Measurements from ENCODE around the gene RRP9. TPM values are rescaled to one million over a fixed set of nuclear protein-coding genes. Genes with fewer than 3 reads are reported as not detected.
A peak's percentile ranks its signal among the peaks of the same experiment; 100 is the strongest.

RRP9 gene
- total RNA-seq, 1 experiment from 2014 or later: 78.5 TPM

DNA sequence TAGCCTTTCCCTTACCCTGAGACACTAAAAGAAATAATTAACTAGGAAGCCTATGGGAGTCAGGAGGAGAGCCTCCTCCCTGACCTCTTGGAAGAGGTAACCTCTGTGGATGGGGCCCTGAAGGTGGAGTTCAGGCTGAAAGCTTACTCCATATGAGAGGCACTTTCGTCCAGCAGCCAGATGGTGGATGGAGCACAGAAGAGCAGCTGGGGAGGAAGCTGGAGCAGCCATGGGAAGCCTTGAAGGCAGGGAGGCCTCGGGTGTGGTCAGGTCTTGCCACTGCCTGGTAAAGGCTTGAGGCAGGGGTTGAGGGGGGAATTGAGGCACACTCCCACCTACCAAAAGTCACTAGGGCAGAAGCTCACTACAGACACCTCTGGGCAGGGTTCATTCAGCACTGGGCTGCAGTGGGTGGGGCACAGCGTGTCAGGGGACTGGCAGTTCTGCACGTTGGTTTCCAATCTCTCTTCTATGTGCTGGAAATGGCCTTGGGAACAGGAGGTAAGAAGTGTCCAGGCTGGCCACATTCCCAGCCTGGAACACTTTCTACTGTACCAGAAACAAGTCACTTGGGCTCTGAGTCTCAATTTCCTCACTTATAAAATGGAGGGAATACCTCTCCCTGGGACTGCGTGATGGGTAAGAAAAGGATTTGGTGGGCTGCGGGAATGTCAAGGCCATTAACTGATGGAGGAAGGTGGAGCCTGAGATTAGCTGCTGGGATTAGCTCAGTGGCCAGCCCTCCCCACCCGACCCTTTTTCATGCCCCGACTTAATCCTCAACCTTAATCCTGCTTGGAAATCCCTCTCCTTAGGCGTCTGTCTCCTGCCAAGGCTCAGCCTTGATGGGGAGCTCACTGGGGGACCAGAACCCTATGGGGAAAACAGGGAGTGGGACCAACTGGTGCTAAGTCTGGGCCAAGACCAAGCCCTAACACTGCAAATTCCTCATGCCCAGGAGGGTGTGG is 20.2 kb upstream of the RRP9 start:
- Histone ChIP-seq H3K27me3 (no peaks in the 10 kb centered on the region), H3K36me3 (no peaks in the 10 kb centered on the region), H3K4me3 (no peak overlapping the region), H3K9me3 (no peaks in the 10 kb centered on the region)
- no peak for DNase-seq

DNA sequence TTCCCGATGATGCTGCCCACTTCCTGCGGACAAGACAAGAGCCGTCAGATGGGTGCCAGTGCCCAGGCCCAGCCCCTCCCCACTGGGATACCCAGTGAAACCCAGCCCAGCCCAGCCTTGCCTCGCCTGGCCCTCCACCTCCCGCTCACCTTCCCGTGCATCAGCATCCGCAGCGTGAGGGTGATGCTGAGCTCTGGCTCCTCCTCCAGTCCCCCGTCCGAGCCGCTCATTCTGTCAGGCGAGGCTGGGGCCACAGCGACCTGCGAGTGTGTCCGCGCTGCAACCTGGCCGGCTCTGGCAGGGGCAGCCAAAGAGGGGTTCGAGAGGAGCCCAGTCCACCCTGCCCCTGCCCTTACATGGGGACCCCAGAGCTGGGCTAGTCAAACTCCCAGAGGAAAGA is 19.3 kb upstream of the RRP9 start:
- H3K36me3 ChIP-seq: no peaks in the 10 kb centered on the region
- H3K27me3 ChIP-seq: no peaks in the 10 kb centered on the region
- H3K4me3 ChIP-seq: no peak overlapping the region
- H3K9me3 ChIP-seq: no peaks in the 10 kb centered on the region
- no peak for DNase-seq

DNA sequence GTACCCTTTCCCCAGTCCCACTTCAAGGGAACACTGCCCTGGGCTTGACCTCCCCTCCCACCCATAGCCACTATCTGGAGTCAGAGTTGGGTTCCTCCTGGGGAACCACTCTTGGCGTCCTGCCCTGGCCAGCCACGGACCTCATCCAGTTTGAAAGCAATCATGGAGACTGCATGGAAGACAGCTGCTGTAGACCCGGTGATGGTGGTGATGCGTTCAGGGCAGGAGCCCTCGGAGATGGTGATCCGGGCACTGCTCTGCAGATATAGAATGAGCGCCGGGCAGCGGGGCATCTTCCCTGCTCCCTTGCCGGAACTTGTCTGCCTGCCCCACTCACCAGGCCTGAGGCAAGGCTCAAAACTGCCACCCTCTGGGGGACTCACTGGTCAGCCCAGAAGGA is 18.7 kb upstream of the RRP9 start:
- Histone ChIP-seq H3K27me3 (no peaks in the 10 kb centered on the region), H3K9me3 (no peaks in the 10 kb centered on the region), H3K36me3 (no peaks in the 10 kb centered on the region), H3K4me3 (no peak overlapping the region)
- no peak for DNase-seq

DNA sequence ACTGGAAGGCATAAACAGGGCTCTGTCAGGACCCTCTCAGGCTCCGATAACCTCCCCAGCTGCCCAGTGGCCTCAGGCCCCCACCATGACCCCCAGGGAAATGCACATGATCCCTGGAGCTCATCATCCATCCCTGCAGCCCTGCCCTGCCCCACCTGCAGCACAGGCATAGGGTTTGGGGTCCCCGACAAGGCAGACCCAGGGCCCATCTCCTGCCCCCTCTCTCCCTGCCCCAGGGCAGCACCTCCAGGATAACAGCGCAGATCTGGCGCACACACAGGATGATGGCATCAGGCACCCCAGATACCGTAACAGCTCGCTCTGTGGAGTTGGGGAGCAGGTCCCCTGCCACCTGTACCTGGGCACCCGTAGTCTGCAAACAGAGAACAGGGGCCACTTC is 17.9 kb upstream of the RRP9 start:
- DNase-seq: no peak
- Histone ChIP-seq H3K36me3 (no peaks in the 10 kb centered on the region), H3K27me3 (no peaks in the 10 kb centered on the region), H3K9me3 (no peaks in the 10 kb centered on the region), H3K4me3 (no peak overlapping the region)

DNA sequence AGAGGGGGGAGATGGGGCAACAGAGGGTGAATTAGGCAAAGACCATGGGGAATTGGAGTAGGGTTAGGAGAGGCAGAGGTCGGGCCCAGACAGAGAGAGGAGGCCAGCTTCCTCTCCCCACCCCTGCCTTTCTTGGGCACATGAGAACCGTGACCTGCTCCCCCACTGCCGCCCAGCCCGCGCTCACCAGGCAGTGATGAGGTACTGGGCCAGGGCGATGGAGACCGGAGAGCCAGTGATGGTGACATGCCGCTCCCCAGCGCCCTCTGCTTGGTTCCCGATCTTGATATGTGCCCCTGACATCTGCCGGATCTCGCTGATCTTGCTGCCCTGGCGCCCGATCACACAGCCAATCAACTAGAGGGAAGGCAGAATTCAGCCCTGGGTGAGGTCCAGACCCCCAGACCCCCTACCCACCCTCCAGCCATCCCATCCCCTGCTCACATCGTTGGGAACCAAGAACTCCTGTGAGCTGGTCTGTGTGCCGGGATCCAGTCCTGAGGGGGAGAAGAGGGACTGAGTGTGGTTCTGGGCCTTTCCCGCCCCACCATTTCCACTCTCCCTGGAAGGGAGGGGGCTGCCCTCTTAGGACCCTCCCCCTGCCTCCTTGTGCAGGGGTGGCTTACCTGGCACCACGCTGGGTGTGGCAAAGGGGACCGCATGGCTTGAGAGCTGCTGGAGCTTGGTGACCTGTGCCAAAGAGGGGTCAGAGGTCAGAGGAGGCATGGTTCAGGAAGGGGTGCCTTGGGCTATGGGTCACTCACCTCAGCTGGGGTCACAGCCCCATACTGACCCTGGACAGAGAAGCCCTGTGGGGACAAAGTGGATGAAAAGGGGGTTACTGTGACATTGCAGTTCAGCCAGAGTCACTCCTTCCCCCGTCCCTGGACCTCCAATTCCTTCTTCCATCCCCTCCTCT is 17.2 kb upstream of the RRP9 start:
- H3K27me3 ChIP-seq: no peaks in the 10 kb centered on the region
- H3K36me3 ChIP-seq: no peaks in the 10 kb centered on the region
- DNase-seq: no peak
- H3K4me3 ChIP-seq: no peak overlapping the region
- H3K9me3 ChIP-seq: no peaks in the 10 kb centered on the region

DNA sequence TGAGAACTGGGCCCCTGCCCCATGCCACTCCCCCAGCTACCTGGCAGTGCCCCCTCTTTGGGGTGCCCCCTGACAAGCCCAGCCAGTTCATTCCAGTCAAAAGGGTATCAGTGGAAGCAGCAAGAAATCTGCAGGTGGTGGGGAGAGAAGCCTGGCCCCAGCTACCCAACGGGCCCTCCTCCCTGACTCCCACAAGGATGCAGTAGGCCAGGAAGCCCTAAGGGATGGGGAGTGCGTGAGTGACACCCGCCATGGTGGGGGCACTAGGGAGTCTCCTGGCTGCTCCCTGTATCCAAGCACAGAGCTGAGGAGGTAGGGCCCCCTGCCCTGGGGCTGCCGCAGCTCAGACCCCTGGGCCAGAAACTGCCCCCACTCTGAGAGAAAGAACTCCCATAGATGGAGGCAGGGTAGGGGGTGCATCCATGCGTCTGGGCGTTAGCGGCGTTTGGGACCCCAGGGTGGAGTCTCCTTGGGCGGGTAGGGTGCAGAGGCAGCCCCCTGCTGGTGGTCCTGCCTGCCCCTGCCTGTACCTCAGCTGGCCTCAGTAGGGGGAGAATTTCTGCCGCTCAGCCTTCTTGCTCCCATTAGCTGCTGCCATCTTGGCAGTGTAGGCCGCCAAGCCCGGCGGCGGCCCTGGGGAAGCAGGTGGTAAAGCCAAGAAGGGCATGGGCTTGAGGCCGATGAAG is 16.0 kb upstream of the RRP9 start:
- H3K4me3 ChIP-seq: no peak overlapping the region
- no peaks in the 10 kb centered on the region for H3K36me3 ChIP-seq
- H3K9me3 ChIP-seq: no peaks in the 10 kb centered on the region
- no peaks in the 10 kb centered on the region for H3K27me3 ChIP-seq
- no peak for DNase-seq

DNA sequence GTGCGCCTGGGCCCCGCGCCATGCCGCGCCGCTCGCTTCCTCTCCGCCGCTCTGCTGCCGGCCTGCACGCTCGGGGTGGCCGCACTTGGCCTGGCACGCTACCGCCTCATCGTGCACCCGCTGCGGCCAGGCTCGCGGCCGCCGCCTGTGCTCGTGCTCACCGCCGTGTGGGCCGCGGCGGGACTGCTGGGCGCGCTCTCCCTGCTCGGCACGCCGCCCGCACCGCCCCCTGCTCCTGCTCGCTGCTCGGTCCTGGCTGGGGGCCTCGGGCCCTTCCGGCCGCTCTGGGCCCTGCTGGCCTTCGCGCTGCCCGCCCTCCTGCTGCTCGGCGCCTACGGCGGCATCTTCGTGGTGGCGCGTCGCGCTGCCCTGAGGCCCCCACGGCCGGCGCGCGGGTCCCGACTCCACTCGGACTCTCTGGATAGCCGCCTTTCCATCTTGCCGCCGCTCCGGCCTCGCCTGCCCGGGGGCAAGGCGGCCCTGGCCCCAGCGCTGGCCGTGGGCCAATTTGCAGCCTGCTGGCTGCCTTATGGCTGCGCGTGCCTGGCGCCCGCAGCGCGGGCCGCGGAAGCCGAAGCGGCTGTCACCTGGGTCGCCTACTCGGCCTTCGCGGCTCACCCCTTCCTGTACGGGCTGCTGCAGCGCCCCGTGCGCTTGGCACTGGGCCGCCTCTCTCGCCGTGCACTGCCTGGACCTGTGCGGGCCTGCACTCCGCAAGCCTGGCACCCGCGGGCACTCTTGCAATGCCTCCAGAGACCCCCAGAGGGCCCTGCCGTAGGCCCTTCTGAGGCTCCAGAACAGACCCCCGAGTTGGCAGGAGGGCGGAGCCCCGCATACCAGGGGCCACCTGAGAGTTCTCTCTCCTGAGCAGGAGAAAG is 14.4 kb upstream of the RRP9 start:
- no peaks in the 10 kb centered on the region for H3K36me3 ChIP-seq
- H3K9me3 ChIP-seq: no peaks in the 10 kb centered on the region
- H3K27me3 ChIP-seq: no peaks in the 10 kb centered on the region
- DNase-seq: no peak
- no peak overlapping the region for H3K4me3 ChIP-seq

DNA sequence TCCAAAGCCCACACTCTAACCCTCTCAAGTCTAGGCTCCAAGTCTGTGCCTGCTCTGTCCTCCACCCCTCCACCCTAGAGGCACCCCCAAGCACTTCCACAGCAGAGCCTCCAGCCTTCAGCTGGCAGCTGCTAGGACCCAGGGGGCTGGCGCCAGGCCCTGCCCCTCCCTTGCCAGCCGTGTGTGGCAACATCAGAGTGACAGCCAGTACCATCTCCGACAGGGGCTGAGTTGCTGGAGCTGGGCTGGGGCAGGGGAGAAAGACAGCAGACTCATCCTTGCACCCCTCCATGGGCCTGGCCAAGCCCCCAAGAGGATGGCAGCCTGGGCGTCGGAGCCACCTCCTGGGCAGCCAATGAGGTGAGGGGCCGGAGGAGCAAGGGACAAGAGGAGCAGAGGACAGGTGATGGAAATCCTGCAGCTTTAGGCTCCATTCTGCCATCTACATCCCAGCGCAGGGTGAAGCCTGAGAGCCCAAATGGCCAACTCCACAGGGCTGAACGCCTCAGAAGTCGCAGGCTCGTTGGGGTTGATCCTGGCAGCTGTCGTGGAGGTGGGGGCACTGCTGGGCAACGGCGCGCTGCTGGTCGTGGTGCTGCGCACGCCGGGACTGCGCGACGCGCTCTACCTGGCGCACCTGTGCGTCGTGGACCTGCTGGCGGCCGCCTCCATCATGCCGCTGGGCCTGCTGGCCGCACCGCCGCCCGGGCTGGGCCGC is 13.6 kb upstream of the RRP9 start, which contains the start of gene GPR62:
Gene GPR62, plus strand, starts transcription at position 207 of the 718 bp plus-strand sequence. Its CDS starts 272 bp downstream, at position 479.
- H3K9me3 ChIP-seq: no peaks in the 10 kb centered on the region
- no peaks in the 10 kb centered on the region for H3K27me3 ChIP-seq
- no peak within 1 kb of the TSS for H3K4me3 ChIP-seq
- no peaks in the 10 kb centered on the region for H3K36me3 ChIP-seq
- DNase-seq: no peak

DNA sequence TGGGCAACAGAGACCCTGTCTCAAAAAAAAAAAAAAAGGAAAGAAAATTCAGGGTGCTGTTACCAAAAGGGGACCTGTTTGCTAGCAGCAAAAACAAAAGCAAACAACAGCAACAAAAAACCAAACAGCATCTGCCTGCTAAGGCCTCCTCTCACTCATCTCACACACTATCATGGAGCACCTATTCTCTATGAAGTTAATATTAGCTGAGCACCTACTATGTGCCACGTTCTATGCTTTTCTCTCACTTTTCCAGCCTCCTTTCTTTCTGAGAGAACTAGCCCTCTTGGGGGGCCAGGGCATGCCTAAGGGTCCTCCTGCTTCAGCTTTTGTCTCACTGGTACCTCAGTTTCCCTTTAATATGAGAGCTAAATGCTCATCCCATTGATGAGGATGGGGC is 13.0 kb upstream of the RRP9 start:
- no peak overlapping the region for H3K4me3 ChIP-seq
- no peaks in the 10 kb centered on the region for H3K36me3 ChIP-seq
- H3K9me3 ChIP-seq: no peaks in the 10 kb centered on the region
- DNase-seq: no peak
- H3K27me3 ChIP-seq: no peaks in the 10 kb centered on the region

DNA sequence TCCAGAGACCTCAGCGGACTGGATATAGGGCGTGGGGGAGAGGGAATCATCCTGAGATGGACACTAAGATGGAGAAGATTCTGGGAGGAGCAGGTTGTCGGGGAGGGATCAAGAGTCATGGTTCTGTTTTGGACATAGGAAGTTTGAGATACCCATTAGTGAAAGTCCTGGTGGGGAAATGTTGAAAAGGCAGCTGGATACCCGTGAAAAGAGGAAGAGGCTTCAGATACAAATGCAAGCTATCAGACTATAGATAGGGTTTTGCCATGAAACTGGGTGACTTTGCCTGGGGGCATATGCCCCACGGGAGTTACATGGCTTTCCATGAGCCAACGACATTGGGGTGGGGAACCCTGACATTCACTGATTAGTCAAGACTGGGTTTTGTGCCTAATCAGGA is 12.4 kb upstream of the RRP9 start:
- no peak overlapping the region for H3K4me3 ChIP-seq
- no peaks in the 10 kb centered on the region for H3K9me3 ChIP-seq
- no peaks in the 10 kb centered on the region for H3K27me3 ChIP-seq
- H3K36me3 ChIP-seq: no peaks in the 10 kb centered on the region
- no peak for DNase-seq

DNA sequence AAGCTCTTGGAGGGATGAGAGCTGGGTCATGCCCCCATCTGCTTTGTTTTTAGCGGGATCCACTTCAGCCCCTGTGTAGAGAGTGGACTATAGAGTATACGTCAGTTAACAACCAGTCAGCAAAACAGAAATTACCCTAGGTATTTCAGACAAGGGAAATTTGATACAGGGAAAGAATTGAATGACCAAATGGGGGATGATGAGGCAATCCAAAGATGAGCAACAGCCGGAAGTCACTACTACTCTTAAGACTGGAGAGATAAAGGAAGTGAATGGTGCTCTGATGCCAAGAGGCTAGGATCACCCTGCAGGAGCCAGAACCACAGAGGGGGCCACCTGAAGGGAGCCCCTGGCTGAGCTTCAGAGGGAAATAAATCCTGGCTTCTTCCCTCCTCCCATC is 11.7 kb upstream of the RRP9 start:
- Histone ChIP-seq H3K36me3 (no peaks in the 10 kb centered on the region), H3K27me3 (no peaks in the 10 kb centered on the region), H3K9me3 (no peaks in the 10 kb centered on the region), H3K4me3 (no peak overlapping the region)
- peak; percentile 18 for DNase-seq

DNA sequence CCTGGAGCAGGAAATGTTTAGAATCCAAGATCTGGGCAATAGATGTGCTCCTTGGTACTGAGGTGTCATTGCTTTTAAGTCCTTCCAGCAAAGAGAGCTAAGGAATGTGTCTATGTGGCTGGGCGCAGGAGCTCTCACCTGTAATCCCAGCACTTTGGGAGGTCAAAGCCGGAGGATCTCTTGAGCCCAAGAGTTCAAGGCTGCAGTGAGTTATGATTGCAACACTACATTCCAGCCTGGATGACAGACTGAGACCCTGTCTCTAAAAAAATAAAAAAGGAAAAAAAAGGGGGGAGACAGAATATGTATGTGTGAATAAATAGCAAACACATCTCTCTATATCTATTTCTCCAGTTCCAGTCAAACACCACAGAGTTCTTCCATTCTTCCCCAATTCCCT is 9.2 kb upstream of the RRP9 start:
- H3K36me3 ChIP-seq: no peaks in the 10 kb centered on the region
- no peak for DNase-seq
- H3K27me3 ChIP-seq: no peaks in the 10 kb centered on the region
- no peak overlapping the region for H3K4me3 ChIP-seq
- no peaks in the 10 kb centered on the region for H3K9me3 ChIP-seq

DNA sequence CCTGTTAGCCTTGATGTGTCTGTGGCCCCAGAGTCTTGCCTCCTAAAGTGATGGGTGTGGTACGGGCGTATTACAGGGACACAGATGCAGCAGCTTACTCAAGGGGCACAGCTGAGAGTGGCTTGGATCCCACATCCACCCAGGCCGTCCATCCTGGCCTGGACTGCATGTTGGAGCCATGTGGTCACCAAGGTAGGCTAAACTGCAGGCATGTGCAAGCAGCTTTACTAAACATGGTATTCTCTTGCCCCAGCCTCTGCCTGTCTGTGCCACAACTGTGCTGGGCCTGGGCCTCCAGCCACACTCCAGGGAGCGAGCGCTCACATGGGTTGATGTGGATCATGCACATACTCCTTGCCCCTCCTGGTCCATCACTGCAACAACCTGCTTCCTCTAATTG is 7.4 kb upstream of the RRP9 start:
- H3K9me3 ChIP-seq: no peaks in the 10 kb centered on the region
- H3K36me3 ChIP-seq: no peaks in the 10 kb centered on the region
- H3K27me3 ChIP-seq: no peaks in the 10 kb centered on the region
- no peak for DNase-seq
- H3K4me3 ChIP-seq: no peak overlapping the region

DNA sequence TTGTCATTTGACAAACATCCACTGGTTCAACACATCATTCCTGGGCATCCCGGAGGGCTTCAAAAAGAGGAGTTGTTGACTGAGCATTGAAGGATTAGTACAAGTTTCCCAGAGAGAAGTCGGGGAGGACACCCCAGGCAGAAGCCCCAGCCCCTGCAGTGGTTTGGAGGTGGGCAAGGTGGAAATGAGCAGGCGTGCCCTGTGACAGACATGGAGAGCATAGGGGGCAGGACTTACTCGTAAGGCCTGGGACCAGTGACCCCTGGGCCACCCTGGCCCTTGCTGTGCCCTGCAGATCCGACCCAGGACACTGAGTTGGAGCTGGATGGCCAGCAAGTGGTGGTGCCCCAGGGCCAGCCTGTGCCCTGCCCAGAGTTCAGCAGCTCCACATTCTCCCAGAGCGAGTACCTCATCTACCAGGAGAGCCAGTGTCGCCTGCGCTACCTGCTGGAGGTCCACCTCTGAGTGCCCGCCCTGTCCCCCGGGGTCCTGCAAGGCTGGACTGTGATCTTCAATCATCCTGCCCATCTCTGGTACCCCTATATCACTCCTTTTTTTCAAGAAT is 6.4 kb upstream of the RRP9 start:
- Histone ChIP-seq H3K4me3 (no peak overlapping the region), H3K9me3 (no peaks in the 10 kb centered on the region), H3K36me3 (no peaks in the 10 kb centered on the region), H3K27me3 (no peaks in the 10 kb centered on the region)
- DNase-seq: no peak

DNA sequence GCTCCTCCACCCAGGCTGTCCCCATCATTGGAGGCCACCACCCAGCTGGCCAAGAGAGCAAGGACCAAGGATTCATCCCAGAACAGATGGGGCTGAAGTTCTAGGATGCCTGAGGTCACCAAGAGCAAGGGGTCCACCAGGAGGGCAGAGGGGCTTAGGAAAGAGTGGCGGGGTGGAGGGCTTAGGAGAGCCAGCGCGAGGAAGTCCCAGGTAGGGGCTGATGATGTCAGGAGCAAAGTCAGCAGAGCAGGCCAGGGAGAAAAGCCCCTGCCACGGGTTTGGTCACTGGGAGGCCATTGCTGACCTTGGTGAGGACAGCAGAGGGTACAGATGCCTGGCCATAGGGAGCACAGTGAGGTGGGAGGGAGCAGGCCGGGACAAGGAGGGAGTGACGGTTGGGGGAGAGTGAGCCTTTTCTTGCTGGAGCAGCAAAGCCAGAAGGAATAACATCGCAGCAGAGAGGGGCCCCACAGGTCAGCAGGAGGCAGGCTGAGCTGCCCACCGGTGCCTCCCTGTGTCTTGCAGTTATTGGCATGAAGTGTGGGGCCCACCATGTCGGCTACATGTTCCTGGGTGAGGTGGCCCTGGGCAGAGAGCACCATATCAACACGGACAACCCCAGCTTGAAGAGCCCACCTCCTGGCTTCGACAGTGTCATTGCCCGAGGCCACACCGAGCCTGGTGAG is 5.7 kb upstream of the RRP9 start:
- Histone ChIP-seq H3K36me3 (no peaks in the 10 kb centered on the region), H3K4me3 (no peak overlapping the region), H3K27me3 (no peaks in the 10 kb centered on the region), H3K9me3 (no peaks in the 10 kb centered on the region)
- no peak for DNase-seq
